Spleen (tissue), 11 donors: ENCODE measurements around the gene RHOB. TPM values are rescaled to one million over a fixed set of nuclear protein-coding genes. Genes with fewer than 3 reads are reported as not detected.
A peak's percentile ranks its signal among the peaks of the same experiment; 100 is the strongest.

ENCODE experiments used
- DNase-seq: peaks from one replicate; pipeline ENCODE4 v3.0.0-alpha.2; 2020
- H3K27ac ChIP-seq, 8 donors: fragments of 200-600 bp; sonication (generic) in 7 of 8; 1 replicate in 4 of 8; 2 replicates in 4 of 8; pipeline versions ENCODE4 v1.5.0 to v1.8.0; 2016 to 2021; ENCODE audit warnings: inconsistent platforms in 4 of 8, mild to moderate bottlenecking in 4 of 8, moderate library complexity in 1 of 8
- H3K27me3 ChIP-seq, 7 donors: fragments of 200-600 bp; sonication (generic) in 6 of 7; replicated peaks in 1 of 7; 1 replicate in 4 of 7; 2 replicates in 3 of 7; pipeline versions ENCODE4 v1.5.0 to v1.8.0; 2016 to 2021; ENCODE audit warnings: inconsistent platforms in 3 of 7, mild to moderate bottlenecking in 1 of 7
- H3K36me3 ChIP-seq, 6 donors: fragments of 200-600 bp; sonication (generic) in 5 of 6; 1 replicate in 4 of 6; 2 replicates in 2 of 6; pipeline versions ENCODE4 v1.5.0 to v1.8.0; 2016 to 2021; ENCODE audit warnings: inconsistent platforms in 2 of 6
- H3K4me1 ChIP-seq, 6 donors: fragments of 200-600 bp; sonication (generic) in 5 of 6; 1 replicate in 3 of 6; 2 replicates in 3 of 6; pipeline versions ENCODE4 v1.5.0 to v1.8.0; 2016 to 2021; ENCODE audit warnings: inconsistent platforms in 3 of 6
- H3K4me3 ChIP-seq, 8 donors: fragments of 200-600 bp; sonication (generic) in 7 of 8; 1 replicate in 4 of 8; 2 replicates in 4 of 8; pipeline versions ENCODE4 v1.5.0 to v1.8.0; 2016 to 2021; ENCODE audit warnings: inconsistent platforms in 4 of 8, mild to moderate bottlenecking in 4 of 8, moderate library complexity in 2 of 8
- H3K9me3 ChIP-seq, 8 donors: fragments of 200-600 bp; sonication (generic) in 7 of 8; 1 replicate in 4 of 8; 2 replicates in 4 of 8; pipeline versions ENCODE4 v1.5.0 to v1.8.0; 2016 to 2021; ENCODE audit warnings: inconsistent platforms in 4 of 8
- POLR2A ChIP-seq, 3 donors: fragments of 450-650 bp; IDR thresholded peaks; one replicate each; pipeline ENCODE4 v1.5.1; 2017; ENCODE audit warnings: antibody characterized with exemption in 3 of 3, mild to moderate bottlenecking in 1 of 3
- POLR2AphosphoS5 ChIP-seq, 3 donors: sonication (generic); formaldehyde crosslinking; IDR thresholded peaks; one replicate each; pipeline ENCODE4 v1.5.1; 2017; ENCODE audit warnings: antibody characterized with exemption in 3 of 3
- WGBS, 5 donors: extraction: QIAGEN DNeasy Blood & Tissue Kit in 3 of 5; methylation state at CpG; one replicate each; pipeline versions ENCODE4 v1.1.5 to v1.1.7; 2013 to 2018; 5-methylcytosine and 5-hydroxymethylcytosine counted together
- intact Hi-C: fragments of 100-400 bp; cut with DNase I; formaldehyde crosslinking; loops from one replicate; pipeline ENCODE4 v1.15.0; 2023; ENCODE audit warnings: low total_unique reads
- polyA plus RNA-seq, 3 donors: library from polyadenylated mRNA; stranded (reverse); fragments of 200-250 nt; gene quantifications; one replicate each; pipeline ENCODE4 v1.2.1, GENCODE V29; 2013
- total RNA-seq, 7 donors: library from RNA; depleted of rRNA in 3 of 7; stranded (reverse); fragments of >200 nt in 3 of 7; fragmentation: NEBNext Ultra II Directional in 4 of 7; extraction: Animal tissue kit (Norgen Biotek cat#: 25700) in 4 of 7; gene quantifications; one replicate each; pipeline versions ENCODE4 v1.1.0 to v1.2.1, GENCODE V29; 2016 to 2021
- TF ChIP-seq, protein P1 (sequence below), 11 experiments: fragments of 200-600 bp in 7 of 11; fragments of 450-650 bp in 4 of 11; sonication (generic) in 4 of 11; IDR thresholded peaks in 8 of 11; conservative IDR thresholded peaks in 3 of 11; 1 replicate in 7 of 11; 2 replicates in 4 of 11; pipeline versions ENCODE4 v1.4.0 to v1.8.0; 2016 to 2021; ENCODE audit warnings: antibody characterized with exemption in 11 of 11, inconsistent platforms in 4 of 11, mild to moderate bottlenecking in 1 of 11
- donor health status: healthy with polysubstance abuse.
- donor health status: DM: no; HTN: no; CAD: no; lungs with moderate emphysema.
- donor health status: DM: no; HTN: no; CAD: no.
- donor health status: Bipolar disorder and iron deficiency.
- donor health status: healthy.
- donor health status: DM: no; HTN: no; CAD: no.
- donor health status: DM: yes; HTN: yes; CAD: no.

RHOB gene
- total and polyA plus RNA-seq, 10 donors = 32.6 to 309 (median 158) TPM

- Histone ChIP-seq H3K27ac (peak overlapping the region in 7 of 8 donors; percentile 37 to 84 (median 63)), H3K4me1 (peaks cover 0 to 42% (median 18%) of the 10 kb centered on the region in 6 donors), H3K9me3 (no peaks in the 10 kb centered on the region), H3K4me3 (peak overlapping the region in 1 of 8 donors; percentile 21), H3K36me3 (no peaks in the 10 kb centered on the region), H3K27me3 (peaks cover 0 to 10% (median 0%) of the 10 kb centered on the region in 7 donors)
- 85 to 92% (median 91%) methylated on average over 6 of the region's 6 CpGs for WGBS, 5 donors
- intact Hi-C loops = no loop called here
- no peak for TF ChIP-seq POLR2A (IDR thresholded peaks at IDR 0.05)
- no peak for TF ChIP-seq POLR2AphosphoS5 (IDR thresholded peaks at IDR 0.05)
- TF ChIP-seq, protein P1, sequence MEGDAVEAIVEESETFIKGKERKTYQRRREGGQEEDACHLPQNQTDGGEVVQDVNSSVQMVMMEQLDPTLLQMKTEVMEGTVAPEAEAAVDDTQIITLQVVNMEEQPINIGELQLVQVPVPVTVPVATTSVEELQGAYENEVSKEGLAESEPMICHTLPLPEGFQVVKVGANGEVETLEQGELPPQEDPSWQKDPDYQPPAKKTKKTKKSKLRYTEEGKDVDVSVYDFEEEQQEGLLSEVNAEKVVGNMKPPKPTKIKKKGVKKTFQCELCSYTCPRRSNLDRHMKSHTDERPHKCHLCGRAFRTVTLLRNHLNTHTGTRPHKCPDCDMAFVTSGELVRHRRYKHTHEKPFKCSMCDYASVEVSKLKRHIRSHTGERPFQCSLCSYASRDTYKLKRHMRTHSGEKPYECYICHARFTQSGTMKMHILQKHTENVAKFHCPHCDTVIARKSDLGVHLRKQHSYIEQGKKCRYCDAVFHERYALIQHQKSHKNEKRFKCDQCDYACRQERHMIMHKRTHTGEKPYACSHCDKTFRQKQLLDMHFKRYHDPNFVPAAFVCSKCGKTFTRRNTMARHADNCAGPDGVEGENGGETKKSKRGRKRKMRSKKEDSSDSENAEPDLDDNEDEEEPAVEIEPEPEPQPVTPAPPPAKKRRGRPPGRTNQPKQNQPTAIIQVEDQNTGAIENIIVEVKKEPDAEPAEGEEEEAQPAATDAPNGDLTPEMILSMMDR (IDR thresholded peaks at IDR 0.05 in 8 of 11, conservative IDR thresholded peaks at IDR 0.05 in 3 of 11) = no peak
- DNase-seq = no peak
Measured at GRCh38 chr2:20440001-20440560, 6.8 kb upstream of the RHOB start.

- DNase-seq = peak; percentile 62
- peak overlapping the region in 5 of 8 donors; percentile 3 to 44 (median 34) for H3K27ac ChIP-seq
- H3K4me3 ChIP-seq = no peak overlapping the region
- H3K27me3 ChIP-seq = peaks cover 0 to 27% (median 0%) of the 10 kb centered on the region in 7 donors
- TF ChIP-seq POLR2AphosphoS5 (IDR thresholded peaks at IDR 0.05) = no peak
- TF ChIP-seq, protein P1 (IDR thresholded peaks at IDR 0.05 in 8 of 11, conservative IDR thresholded peaks at IDR 0.05 in 3 of 11) = peak in 9 of 11 experiments; percentile 29 to 61 (median 53)
- no peak for TF ChIP-seq POLR2A (IDR thresholded peaks at IDR 0.05)
- H3K9me3 ChIP-seq = no peaks in the 10 kb centered on the region
- WGBS, 5 donors = 58 to 79% (median 73%) methylated on average over 6 of the region's 6 CpGs
- peaks cover 0 to 62% (median 31%) of the 10 kb centered on the region in 6 donors for H3K4me1 ChIP-seq
- peaks cover 0 to 8% (median 0%) of the 10 kb centered on the region in 6 donors for H3K36me3 ChIP-seq
- intact Hi-C loops = loop anchor here (2.0 kb wide), 1 partner anchor 195 kb away; no protein-coding TSS in a partner anchor
Measured at GRCh38 chr2:20443276-20443920, 3.5 kb upstream of the RHOB start.

DNA sequence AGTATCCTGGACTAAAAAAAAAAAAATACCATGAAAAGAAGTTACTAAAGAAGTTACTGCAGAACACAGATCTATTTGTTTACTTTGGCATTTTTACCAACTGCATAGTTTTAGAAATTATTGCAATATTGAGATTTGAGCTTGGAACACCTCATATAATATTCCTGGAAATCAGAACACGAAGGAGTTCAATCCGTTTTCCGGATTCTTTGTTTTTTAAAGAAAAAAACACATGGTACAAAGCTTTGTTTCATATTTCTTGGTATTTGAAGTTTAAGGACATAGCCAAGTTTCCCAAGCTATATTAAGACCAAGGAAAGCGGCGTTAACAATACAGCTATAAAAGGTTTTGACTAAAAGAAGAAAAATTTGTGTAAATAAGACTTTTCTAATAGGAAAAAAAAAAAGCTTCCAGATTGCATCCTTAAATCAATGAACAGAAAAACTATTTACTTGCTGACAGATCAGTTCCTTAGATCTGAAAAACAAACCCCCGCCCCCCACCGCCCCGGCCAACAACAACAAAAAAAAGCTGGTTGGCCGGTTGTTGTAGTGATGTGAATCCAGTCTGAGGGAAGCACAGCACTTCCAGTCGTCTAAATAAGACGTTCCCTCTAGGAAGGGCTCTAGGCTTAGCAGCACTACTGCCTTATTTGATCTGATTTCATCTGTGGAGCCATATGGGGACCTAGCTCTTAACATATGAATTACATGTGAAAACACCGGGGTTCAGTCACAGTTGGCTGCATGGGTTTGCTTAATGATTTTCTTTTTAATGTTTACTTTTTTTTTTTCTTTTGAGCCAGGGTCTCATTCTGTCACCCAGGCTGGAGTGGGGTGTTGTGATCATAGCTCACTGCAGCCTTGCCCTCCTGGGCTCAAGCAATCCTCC, 2.5 kb upstream of the RHOB start:
- H3K4me1 ChIP-seq = peaks cover 0 to 62% (median 34%) of the 10 kb centered on the region in 6 donors
- peaks cover 0 to 18% (median 0%) of the 10 kb centered on the region in 6 donors for H3K36me3 ChIP-seq
- no peaks in the 10 kb centered on the region for H3K9me3 ChIP-seq
- peaks cover 0 to 27% (median 0%) of the 10 kb centered on the region in 7 donors for H3K27me3 ChIP-seq
- H3K27ac ChIP-seq = peak overlapping the region in 5 of 8 donors; percentile 3 to 62 (median 44)
- no peak for DNase-seq
- peak overlapping the region in 2 of 8 donors; percentile 81 to 85 for H3K4me3 ChIP-seq
- 54 to 68% (median 67%) methylated on average over 12 of the region's 12 CpGs for WGBS, 5 donors
- TF ChIP-seq POLR2A (IDR thresholded peaks at IDR 0.05) = no peak
- TF ChIP-seq POLR2AphosphoS5 (IDR thresholded peaks at IDR 0.05) = peak in 1 of 3 donors; percentile 50
- intact Hi-C loops = no loop called here
